SK-N-SH (cell line): ENCODE data around the gene SMLR1. TPM values are rescaled to one million over a fixed set of nuclear protein-coding genes. Genes with fewer than 3 reads are reported as not detected.

Source experiments
- CTCF ChIA-PET: fragments of 300-600, 350-600 bp; formaldehyde crosslinking; extraction: SDS; loops from one replicate; lab custom pipeline; 2021; lab: Yijun Ruan, JAX
- POLR2A ChIA-PET: fragments of 350-600 bp; sonication (Branson Sonifier 250); formaldehyde crosslinking; extraction: SDS; loops from one replicate; lab custom pipeline; 2020; ENCODE audit warnings: antibody characterized with exemption, inconsistent platforms; lab: Yijun Ruan, JAX
- DNase-seq: peaks from one replicate; pipeline ENCODE4 v3.0.0; 2012
- H2AFZ ChIP-seq: fragments of 200-600 bp; sonication (generic); 2 replicates; pipeline ENCODE4 v1.8.1; 2016; ENCODE audit warnings: antibody characterized with exemption, mild to moderate bottlenecking, low read depth
- H3F3A ChIP-seq: fragments of 200-600 bp; sonication (generic); replicated peaks from 2 replicates; pipeline ENCODE3; 2016; ENCODE audit warnings: antibody characterized with exemption, mild to moderate bottlenecking; ENCODE audit not compliant: insufficient read depth
- H3K27ac ChIP-seq, 2 experiments: fragments of 200-500 bp in 1 of 2; fragments of 200-600 bp in 1 of 2; sonication (Bioruptor generic) in 1 of 2; sonication (generic), shearing (Covaris generic) in 1 of 2; 2 replicates each; pipeline versions ENCODE4 v1.5.1 to v1.6.1; 2014 to 2016; ENCODE audit warnings: low read depth in 2 of 2, inconsistent platforms in 1 of 2, low read length in 1 of 2, mild to moderate bottlenecking in 1 of 2, mixed read lengths in 1 of 2
- H3K27me3 ChIP-seq: fragments of 200-600 bp; sonication (generic), shearing (Covaris generic); 2 replicates; pipeline ENCODE4 v1.6.1; 2016; ENCODE audit warnings: mixed run types; ENCODE audit not compliant: insufficient read depth
- H3K36me3 ChIP-seq, 2 experiments: fragments of 200-500 bp in 1 of 2; fragments of 200-600 bp in 1 of 2; sonication (Bioruptor generic) in 1 of 2; sonication (generic) in 1 of 2; replicated peaks in 1 of 2; 2 replicates each; pipeline versions ENCODE3 to v1.5.1; 2014 to 2016; ENCODE audit warnings: low read length in 1 of 2, mild to moderate bottlenecking in 1 of 2; ENCODE audit not compliant: insufficient read depth in 2 of 2, control insufficient read depth in 1 of 2
- H3K4me1 ChIP-seq, 2 experiments: fragments of 200-500 bp in 1 of 2; fragments of 200-600 bp in 1 of 2; sonication (Bioruptor generic) in 1 of 2; sonication (generic), shearing (Covaris generic) in 1 of 2; 2 replicates each; pipeline versions ENCODE4 v1.5.1 to v1.6.1; 2014 to 2016; ENCODE audit warnings: low read depth in 1 of 2, low read length in 1 of 2, mixed run types in 1 of 2; ENCODE audit not compliant: insufficient read depth in 2 of 2, control insufficient read depth in 1 of 2
- H3K4me2 ChIP-seq: fragments of 200-600 bp; sonication (generic), shearing (Covaris generic); 2 replicates; pipeline ENCODE4 v1.6.1; 2017; ENCODE audit warnings: mixed run types
- H3K4me3 ChIP-seq, 2 experiments: fragments of 200-500 bp in 1 of 2; fragments of 200-600 bp in 1 of 2; sonication (Bioruptor generic) in 1 of 2; sonication (generic), shearing (Covaris generic) in 1 of 2; 2 replicates each; pipeline versions ENCODE4 v1.5.1 to v1.8.1; 2014 to 2016; ENCODE audit warnings: low read depth in 2 of 2, inconsistent platforms in 1 of 2, low read length in 1 of 2, mild to moderate bottlenecking in 1 of 2, mixed read lengths in 1 of 2, moderate library complexity in 1 of 2
- H3K79me2 ChIP-seq: fragments of 200-600 bp; sonication (generic); 2 replicates; pipeline ENCODE4 v1.8.1; 2017; ENCODE audit warnings: mild to moderate bottlenecking; ENCODE audit not compliant: insufficient read depth
- H3K9ac ChIP-seq: fragments of 200-600 bp; sonication (generic); 2 replicates; pipeline ENCODE4 v1.6.1; 2017; ENCODE audit warnings: mixed run types
- H3K9me2 ChIP-seq: fragments of 200-600 bp; sonication (generic); 2 replicates; pipeline ENCODE4 v1.6.1; 2017; ENCODE audit warnings: mixed run types
- H3K9me3 ChIP-seq: fragments of 200-600 bp; sonication (generic); 2 replicates; pipeline ENCODE4 v1.6.1; 2017; ENCODE audit warnings: mixed run types, mild to moderate bottlenecking, moderate library complexity
- H4K20me1 ChIP-seq: fragments of 200-600 bp; sonication (generic); 2 replicates; pipeline ENCODE4 v1.6.1; 2017; ENCODE audit warnings: mild to moderate bottlenecking, mixed run types; ENCODE audit not compliant: insufficient read depth
- EP300 ChIP-seq, 2 experiments: IDR thresholded peaks; 2 replicates each; pipeline versions ENCODE4 v1.4.0 to v1.6.1; 2012; ENCODE audit warnings: borderline replicate concordance in 1 of 2, low read depth in 1 of 2, low read length in 1 of 2
- GATA2 ChIP-seq: sonication (generic); formaldehyde crosslinking; IDR thresholded peaks from 2 replicates; pipeline ENCODE4 v1.5.0; 2020; ENCODE audit warnings: mild to moderate bottlenecking, missing genetic modification reagents
- JUND ChIP-seq: IDR thresholded peaks from 2 replicates; pipeline ENCODE4 v1.4.0; 2012
- MEF2A ChIP-seq: IDR thresholded peaks from 2 replicates; pipeline ENCODE4 v1.4.0; 2012; ENCODE audit warnings: low read depth, borderline replicate concordance
- MXI1 ChIP-seq: IDR thresholded peaks from 2 replicates; pipeline ENCODE4 v1.6.1; 2012; ENCODE audit warnings: mild to moderate bottlenecking, low read depth, low read length, improper control_type of control experiment
- NFIC ChIP-seq: IDR thresholded peaks from 2 replicates; pipeline ENCODE4 v1.4.0; 2012; ENCODE audit warnings: borderline replicate concordance
- NRF1 ChIP-seq: IDR thresholded peaks from 2 replicates; pipeline ENCODE4 v1.6.1; 2012; ENCODE audit warnings: low read depth, mild to moderate bottlenecking, low read length
- RCOR1 ChIP-seq: fragments of 150-350 bp; IDR thresholded peaks from 2 replicates; pipeline ENCODE4 v1.6.1; 2017; ENCODE audit warnings: antibody characterized with exemption, low read length
- RFX5 ChIP-seq: IDR thresholded peaks from 2 replicates; pipeline ENCODE4 v1.6.1; 2012; ENCODE audit warnings: mild to moderate bottlenecking, improper control_type of control experiment, low read length
- RXRA ChIP-seq: IDR thresholded peaks from 2 replicates; pipeline ENCODE4 v1.4.0; 2012; ENCODE audit warnings: low read depth, mild to moderate bottlenecking, borderline replicate concordance
- SMC3 ChIP-seq: IDR thresholded peaks from 2 replicates; pipeline ENCODE4 v1.6.1; 2012; ENCODE audit warnings: low read depth, low read length, improper control_type of control experiment
- TCF12 ChIP-seq: IDR thresholded peaks from 2 replicates; pipeline ENCODE4 v1.4.0; 2012
- TEAD4 ChIP-seq: IDR thresholded peaks from 2 replicates; pipeline ENCODE4 v1.4.0; 2012; ENCODE audit warnings: mild to moderate bottlenecking, borderline replicate concordance; ENCODE audit not compliant: insufficient read depth
- WGBS: methylation state at CpG from one replicate; pipeline ENCODE4 v1.1.6; 2017; ENCODE audit warnings: low lambda C conversion rate; 5-methylcytosine and 5-hydroxymethylcytosine counted together
- polyA plus RNA-seq, 3 experiments: library from polyadenylated mRNA; depleted of rRNA; stranded (reverse); fragments of >200 nt; gene quantifications; 2 replicates each; pipeline ENCODE4 v1.2.3, GENCODE V29; 2012
- TF ChIP-seq, protein P1 (sequence below): fragments of 200-600 bp; sonication (generic); IDR thresholded peaks from 2 replicates; pipeline ENCODE4 v1.6.1; 2017; ENCODE audit warnings: antibody characterized with exemption, mild to moderate bottlenecking, moderate library complexity
- TF ChIP-seq, protein P2 (sequence below): IDR thresholded peaks from 2 replicates; pipeline ENCODE4; 2012

SMLR1 gene
- polyA plus RNA-seq, 1 of the 3 experiments (the other 2 are of a cell fraction), result 0.03 TPM

DNA sequence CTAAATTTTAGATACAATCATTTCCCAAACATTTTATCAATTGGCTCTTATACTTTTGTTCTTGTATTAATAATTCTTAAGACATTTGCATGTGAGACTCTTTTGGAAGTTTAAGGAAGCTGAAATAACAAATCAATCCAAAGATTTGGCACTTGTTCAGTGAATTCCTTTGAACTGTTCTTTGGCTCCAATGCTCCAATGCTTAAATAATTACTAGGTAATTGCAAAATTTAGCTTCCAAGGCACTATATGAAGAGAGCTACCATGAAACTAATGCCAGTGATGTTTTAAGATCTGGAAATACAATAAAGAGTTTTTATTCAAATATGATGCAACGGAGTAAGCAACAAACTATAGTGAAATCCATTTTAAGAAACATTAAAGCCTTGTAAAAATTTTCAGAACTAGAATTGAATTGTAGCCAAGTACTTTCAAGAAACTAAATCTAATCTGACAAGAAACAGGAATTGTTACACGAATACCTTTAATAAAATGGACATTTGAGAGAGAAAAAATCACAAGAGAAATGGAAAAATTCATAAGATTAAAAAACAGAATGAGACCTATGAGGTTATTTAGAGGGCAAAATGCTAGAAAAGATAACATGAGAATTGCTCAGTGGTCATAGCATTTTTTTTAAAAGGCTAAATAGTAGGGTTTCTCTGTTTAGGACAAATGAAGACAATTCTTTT, 43.6 kb upstream of the SMLR1 start:
- H2AFZ ChIP-seq, result no peak overlapping the region
- DNase-seq, result no peak
- no peaks in the 10 kb centered on the region for H3K27me3 ChIP-seq
- CTCF ChIA-PET, result interaction anchor here (0.7 kb wide), 1 partner anchor 489 kb away, joined by 3 read pairs; no protein-coding TSS in a partner anchor
- no peaks in the 10 kb centered on the region for H3K36me3 ChIP-seq
- TF ChIP-seq JUND, result peak; percentile 18; the same call in 1 of the 2 replicates
- TF ChIP-seq RXRA, result peak; percentile 79; the same call in 1 of the 2 replicates
- peak in 1 of 2 experiments; percentile 19; a peak in 1 of 4 replicates for TF ChIP-seq EP300 (IDR thresholded peaks at IDR 0.05; ENCODE audit: borderline replicate concordance in 1 of 2, low read depth in 1 of 2, low read length in 1 of 2)
- TF ChIP-seq, protein P1, sequence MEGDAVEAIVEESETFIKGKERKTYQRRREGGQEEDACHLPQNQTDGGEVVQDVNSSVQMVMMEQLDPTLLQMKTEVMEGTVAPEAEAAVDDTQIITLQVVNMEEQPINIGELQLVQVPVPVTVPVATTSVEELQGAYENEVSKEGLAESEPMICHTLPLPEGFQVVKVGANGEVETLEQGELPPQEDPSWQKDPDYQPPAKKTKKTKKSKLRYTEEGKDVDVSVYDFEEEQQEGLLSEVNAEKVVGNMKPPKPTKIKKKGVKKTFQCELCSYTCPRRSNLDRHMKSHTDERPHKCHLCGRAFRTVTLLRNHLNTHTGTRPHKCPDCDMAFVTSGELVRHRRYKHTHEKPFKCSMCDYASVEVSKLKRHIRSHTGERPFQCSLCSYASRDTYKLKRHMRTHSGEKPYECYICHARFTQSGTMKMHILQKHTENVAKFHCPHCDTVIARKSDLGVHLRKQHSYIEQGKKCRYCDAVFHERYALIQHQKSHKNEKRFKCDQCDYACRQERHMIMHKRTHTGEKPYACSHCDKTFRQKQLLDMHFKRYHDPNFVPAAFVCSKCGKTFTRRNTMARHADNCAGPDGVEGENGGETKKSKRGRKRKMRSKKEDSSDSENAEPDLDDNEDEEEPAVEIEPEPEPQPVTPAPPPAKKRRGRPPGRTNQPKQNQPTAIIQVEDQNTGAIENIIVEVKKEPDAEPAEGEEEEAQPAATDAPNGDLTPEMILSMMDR, result no peak
- peak; percentile 47; the same call in 1 of the 2 replicates for TF ChIP-seq NFIC
- TF ChIP-seq MEF2A, result no peak
- TF ChIP-seq TEAD4, result 0 out of 2 replicates have a peak, but pooled peaks have one; percentile 8
- peak; percentile 56; the same call in 1 of the 2 replicates for TF ChIP-seq TCF12
- no peaks in the 10 kb centered on the region for H3K9me3 ChIP-seq
- 15% methylated on average over 2 of the region's 2 CpGs for WGBS
- no peaks in the 10 kb centered on the region for H3K79me2 ChIP-seq
- no peak overlapping the region for H3K4me3 ChIP-seq
- H4K20me1 ChIP-seq, result no peaks in the 10 kb centered on the region
- H3F3A ChIP-seq, result peaks cover 21% of the 10 kb centered on the region
- H3K4me2 ChIP-seq, result no peak overlapping the region; the same call in 1 of the 2 replicates
- H3K27ac ChIP-seq, result peak overlapping the region in 1 of 2 experiments; percentile 58; a peak in 1 of 4 replicates
- POLR2A ChIA-PET, result no interaction called here
- peaks cover 0 to 13% of the 10 kb centered on the region in 2 experiments; a peak in 3 of 4 replicates for H3K4me1 ChIP-seq
- H3K9me2 ChIP-seq, result no peaks in the 10 kb centered on the region
- no peak overlapping the region for H3K9ac ChIP-seq

DNA sequence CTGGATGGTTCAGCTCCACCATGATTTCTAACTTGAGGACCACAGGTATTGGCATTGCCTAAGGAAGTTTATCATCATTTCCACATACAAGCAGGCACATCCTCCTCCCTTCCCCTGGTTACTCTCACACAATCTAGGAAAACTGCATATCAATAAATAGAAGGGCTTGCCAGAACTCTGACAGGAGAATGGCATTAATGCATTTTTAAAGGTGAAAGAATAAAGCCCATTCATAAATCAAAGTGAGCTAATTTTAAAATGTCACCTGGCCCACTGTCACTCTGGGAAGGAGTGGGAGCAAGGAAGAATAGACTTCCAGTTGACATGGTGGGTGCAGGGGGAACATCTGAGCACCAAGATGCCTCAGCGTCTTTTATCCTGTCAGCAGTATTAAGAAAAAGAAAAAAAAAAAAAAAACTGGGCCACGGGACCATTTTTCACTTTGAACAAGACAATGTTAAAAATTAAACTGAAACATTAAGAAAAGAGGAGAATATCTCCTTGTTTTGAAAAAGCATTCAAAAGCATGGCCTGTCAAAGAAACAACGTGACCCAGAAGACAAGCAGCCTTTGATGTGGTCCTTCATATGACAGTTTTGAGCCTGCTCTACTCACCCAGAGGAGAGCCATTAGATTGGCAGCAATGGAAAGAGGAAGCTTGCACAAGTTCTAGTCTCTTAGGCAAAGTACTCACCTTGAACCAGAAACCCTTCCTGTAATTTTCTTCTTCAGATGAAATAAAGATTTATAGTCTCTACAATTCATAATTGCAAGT, 39.3 kb upstream of the SMLR1 start:
- no peaks in the 10 kb centered on the region for H4K20me1 ChIP-seq
- H3K27ac ChIP-seq, result no peak overlapping the region
- H3K27me3 ChIP-seq, result no peaks in the 10 kb centered on the region
- no peak overlapping the region for H2AFZ ChIP-seq
- H3K36me3 ChIP-seq, result no peaks in the 10 kb centered on the region
- no peak for DNase-seq
- 52% methylated on average over 3 of the region's 3 CpGs for WGBS
- H3K9ac ChIP-seq, result no peak overlapping the region
- H3K79me2 ChIP-seq, result no peaks in the 10 kb centered on the region
- POLR2A ChIA-PET, result no interaction called here
- H3K9me3 ChIP-seq, result no peaks in the 10 kb centered on the region
- no peak for TF ChIP-seq MXI1
- no peak for TF ChIP-seq SMC3
- TF ChIP-seq, protein P1, result no peak
- TF ChIP-seq, protein P2, sequence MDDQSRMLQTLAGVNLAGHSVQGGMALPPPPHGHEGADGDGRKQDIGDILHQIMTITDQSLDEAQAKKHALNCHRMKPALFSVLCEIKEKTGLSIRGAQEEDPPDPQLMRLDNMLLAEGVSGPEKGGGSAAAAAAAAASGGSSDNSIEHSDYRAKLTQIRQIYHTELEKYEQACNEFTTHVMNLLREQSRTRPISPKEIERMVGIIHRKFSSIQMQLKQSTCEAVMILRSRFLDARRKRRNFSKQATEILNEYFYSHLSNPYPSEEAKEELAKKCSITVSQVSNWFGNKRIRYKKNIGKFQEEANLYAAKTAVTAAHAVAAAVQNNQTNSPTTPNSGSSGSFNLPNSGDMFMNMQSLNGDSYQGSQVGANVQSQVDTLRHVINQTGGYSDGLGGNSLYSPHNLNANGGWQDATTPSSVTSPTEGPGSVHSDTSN, result no peak
- no peak for TF ChIP-seq NRF1
- TF ChIP-seq RFX5, result no peak
- TF ChIP-seq GATA2, result no peak
- no peak for TF ChIP-seq JUND
- TF ChIP-seq RCOR1, result no peak
- peaks cover 3% of the 10 kb centered on the region for H3F3A ChIP-seq
- no peak overlapping the region for H3K4me2 ChIP-seq
- H3K4me3 ChIP-seq, result no peak overlapping the region
- peaks cover 0 to 7% of the 10 kb centered on the region in 2 experiments; a peak in 2 of 4 replicates for H3K4me1 ChIP-seq
- H3K9me2 ChIP-seq, result no peaks in the 10 kb centered on the region
- CTCF ChIA-PET, result no interaction called here
